Measurements from ENCODE around the gene MEPCE. TPM values are rescaled to one million over a fixed set of nuclear protein-coding genes. Genes with fewer than 3 reads are reported as not detected.

The MEPCE gene
- total and polyA plus RNA-seq, 2 experiments from 2014 or later = 10.0 to 32.6 TPM

GRCh38 chr7:100393233-100393905 is 36.3 kb upstream of the MEPCE start (continued):
- TF ChIP-seq STAT1 (IDR thresholded peaks at IDR 0.05; ENCODE audit: unreplicated experiment) = no peak
- TF ChIP-seq EZH2phosphoT487 (IDR thresholded peaks at IDR 0.05; ENCODE audit: unreplicated experiment) = no peak
- no peak for TF ChIP-seq JUNB (IDR thresholded peaks at IDR 0.05; ENCODE audit: unreplicated experiment)

- Histone ChIP-seq H3K79me2 (replicated peaks; ENCODE audit: insufficient read depth) (no peaks in the 10 kb centered on the region), H3K9me2 (ENCODE audit: insufficient read depth) (no peaks in the 10 kb centered on the region), H3K27me3 (ENCODE audit: insufficient read depth) (no peaks in the 10 kb centered on the region), H2AFZ (no peak overlapping the region; the same call in 1 of the 2 replicates), H3K4me2 (no peak overlapping the region), H3K27ac (ENCODE audit: low read depth) (no peak overlapping the region), H3K4me3 (no peak overlapping the region), H3F3A (replicated peaks; ENCODE audit: low read depth) (no peaks in the 10 kb centered on the region), H3K4me1 (ENCODE audit: insufficient read depth) (peaks cover 6% of the 10 kb centered on the region), H3K36me3 (ENCODE audit: insufficient read depth) (no peaks in the 10 kb centered on the region), H4K20me1 (replicated peaks; ENCODE audit: insufficient read depth) (no peaks in the 10 kb centered on the region)
- Mint-ChIP-seq H3K27me3 (ENCODE audit: insufficient read depth, low read depth, poor library complexity) (peaks cover 8% of the 10 kb centered on the region), H3K36me3 (ENCODE audit: low read depth) (no peaks in the 10 kb centered on the region; the same call in 2 of the 3 replicates), H3K9me3 (no peaks in the 10 kb centered on the region), H3K4me3 (no peak overlapping the region), H3K27ac (no peak overlapping the region), H3K4me1 (peaks cover 20% of the 10 kb centered on the region)
- ATAC-seq (no peak), DNase-seq (ENCODE audit: low spot score) (no peak)
- TF ChIP-seq POLR2AphosphoS5 (IDR thresholded peaks at IDR 0.05; ENCODE audit: low read depth) (no peak), ETS1 (IDR thresholded peaks at IDR 0.05) (no peak), NANOG (IDR thresholded peaks at IDR 0.05; ENCODE audit: borderline replicate concordance) (no peak), JUNB (IDR thresholded peaks at IDR 0.05; ENCODE audit: unreplicated experiment) (no peak), REST (IDR thresholded peaks at IDR 0.05; ENCODE audit: unreplicated experiment) (no peak), ZNF462 (CRISPR knock-in tag; IDR thresholded peaks at IDR 0.05) (no peak), CTCF (conservative IDR thresholded peaks at IDR 0.05; ENCODE audit: low read depth in 2 of 2) (no peak), ZNF114 (CRISPR knock-in tag; IDR thresholded peaks at IDR 0.05) (no peak), STAT1 (IDR thresholded peaks at IDR 0.05; ENCODE audit: unreplicated experiment) (no peak), EZH2phosphoT487 (IDR thresholded peaks at IDR 0.05; ENCODE audit: unreplicated experiment) (no peak), CREB1 (CRISPR knock-in tag; IDR thresholded peaks at IDR 0.05; ENCODE audit: low read depth) (no peak), EZH2 (IDR thresholded peaks at IDR 0.05; ENCODE audit: low read depth, unreplicated experiment) (no peak)
Measured at GRCh38 chr7:100394077-100394476, 35.6 kb upstream of the MEPCE start.

Measured in GM23338 (cell line).